GM19328 (cell line): ENCODE results near the gene TMEM254.
"Not testable (repeated sequence)": the region's sequence is repeated elsewhere in the genome, so short reads cannot be mapped to it uniquely, and the experiment has no call there.

Source experiments
- ATAC-seq: cut with Tn5 transposase; IDR thresholded peaks from one replicate; pipeline ENCODE4 v1.9.1; 2021; ENCODE audit warnings: mild to moderate bottlenecking, moderate library complexity; ENCODE audit not compliant: unreplicated experiment

Gene TMEM254

DNA sequence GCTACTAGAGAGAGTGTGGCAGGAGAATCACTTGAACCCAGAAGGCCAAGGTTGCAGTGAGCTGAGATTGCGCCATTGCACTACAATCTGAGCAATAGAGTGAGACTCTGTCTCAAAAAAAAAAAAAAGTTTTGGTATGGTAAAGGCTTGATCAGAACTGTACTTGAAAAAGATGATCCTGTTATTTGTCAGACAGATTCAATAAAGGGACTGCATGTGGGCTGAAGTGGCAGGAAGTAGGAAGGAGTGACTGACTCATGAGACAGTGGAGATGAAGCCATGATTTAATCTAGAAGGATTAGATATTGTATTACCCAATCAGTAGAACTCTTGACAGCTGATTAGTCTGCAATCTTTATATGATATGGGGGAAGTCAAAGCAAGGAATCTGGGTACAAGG, 2.7 kb upstream of the TMEM254 start:
- ATAC-seq = no peak

DNA sequence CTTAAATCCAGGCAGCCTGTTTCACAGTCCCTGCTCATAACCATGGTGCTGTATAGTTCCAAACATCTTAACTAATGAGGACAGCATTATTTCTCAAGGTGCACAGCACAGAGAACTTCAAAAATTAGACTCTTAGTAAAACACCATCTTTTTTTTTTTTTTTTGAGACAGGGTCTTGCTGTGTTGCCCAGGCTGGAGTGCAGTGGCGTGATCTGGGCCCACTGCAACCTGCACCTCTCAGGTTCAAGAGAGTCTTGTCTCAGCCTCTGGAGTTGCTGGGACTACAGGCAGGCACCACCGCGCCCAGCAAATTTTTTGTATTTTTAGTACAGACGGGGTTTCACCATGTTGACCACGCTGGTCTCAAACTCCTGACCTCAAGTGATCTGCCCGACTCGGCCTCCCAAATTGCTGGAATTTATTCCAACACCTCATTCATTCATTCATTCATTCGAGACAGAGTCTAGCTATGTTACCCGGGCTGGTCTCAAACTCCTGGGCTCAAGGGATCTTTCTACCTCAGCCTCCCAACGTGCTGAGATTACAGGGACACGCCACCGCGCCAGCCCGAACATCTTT, 507 bp upstream of the TMEM254 start:
- ATAC-seq = no peak

- ATAC-seq = no peak
Measured at GRCh38 chr10:80079312-80079719, 851 bp downstream of the TMEM254 start.

GRCh38 chr10:80081026-80081425, 2.6 kb downstream of the TMEM254 start:
- no peak for ATAC-seq

- ATAC-seq = no peak
Measured at GRCh38 chr10:80081801-80082750, 3.6 kb downstream of the TMEM254 start.

DNA sequence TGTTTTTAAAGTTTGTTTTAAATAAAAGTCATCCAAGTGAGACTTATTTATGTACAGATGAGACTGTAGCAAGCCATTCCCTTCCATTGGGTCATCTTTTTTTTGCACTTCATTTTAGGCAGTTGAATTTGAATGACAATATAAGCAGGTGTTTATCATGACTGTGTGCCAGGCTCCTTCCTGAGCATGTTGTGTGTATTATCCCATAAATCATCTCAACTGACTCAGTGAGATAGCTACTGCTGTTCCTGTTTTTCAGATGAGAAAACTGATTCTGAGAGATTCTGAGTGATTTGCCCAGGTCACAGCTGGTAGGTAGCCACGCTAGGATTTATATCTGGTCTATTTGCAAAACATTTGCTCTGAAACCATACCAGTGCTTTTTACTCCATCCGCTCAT, 11.7 kb downstream of the TMEM254 start:
- ATAC-seq = no peak

DNA sequence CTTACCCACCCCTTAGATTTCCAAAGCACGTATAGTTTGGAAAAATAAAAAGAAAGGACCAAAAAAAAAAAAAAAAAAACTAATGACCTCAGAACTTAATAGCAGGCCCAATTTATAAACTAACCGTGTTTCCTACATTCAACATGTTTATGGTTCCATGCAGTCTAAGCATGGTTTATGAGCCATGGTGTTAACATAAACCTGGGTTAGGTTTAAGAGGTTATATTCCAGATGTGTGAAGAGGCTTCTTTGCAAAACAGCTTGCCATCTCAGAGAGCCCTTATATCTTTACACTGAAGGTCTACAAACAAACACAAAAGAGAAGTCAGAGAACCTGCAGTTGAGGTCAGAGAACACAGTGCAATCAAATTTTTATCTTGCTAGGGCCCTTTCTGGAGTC, 15.8 kb downstream of the TMEM254 start:
- no peak for ATAC-seq

DNA sequence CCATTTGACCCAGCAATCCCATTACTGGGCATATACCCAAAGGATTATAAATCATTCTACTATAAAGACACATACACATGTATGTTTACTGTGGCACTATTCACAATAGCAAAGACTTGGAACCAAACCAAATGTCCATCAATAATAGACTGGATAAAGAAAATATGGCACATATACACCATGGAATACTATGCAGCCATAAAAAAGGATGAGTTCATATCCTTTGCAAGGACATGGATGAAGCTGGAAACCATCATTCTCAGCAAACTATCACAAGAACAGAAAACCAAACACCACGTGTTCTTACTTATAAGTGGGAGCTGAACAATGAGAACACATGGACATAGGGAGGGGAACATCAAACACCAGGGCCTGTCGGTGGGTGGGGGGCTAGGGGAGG, 19.8 kb downstream of the TMEM254 start:
- not testable (repeated sequence) for ATAC-seq

GRCh38 chr10:80099295-80099694, 20.8 kb downstream of the TMEM254 start:
- not testable (repeated sequence) for ATAC-seq

- ATAC-seq = no peak
Measured at GRCh38 chr10:80100116-80100515, 21.7 kb downstream of the TMEM254 start.

DNA sequence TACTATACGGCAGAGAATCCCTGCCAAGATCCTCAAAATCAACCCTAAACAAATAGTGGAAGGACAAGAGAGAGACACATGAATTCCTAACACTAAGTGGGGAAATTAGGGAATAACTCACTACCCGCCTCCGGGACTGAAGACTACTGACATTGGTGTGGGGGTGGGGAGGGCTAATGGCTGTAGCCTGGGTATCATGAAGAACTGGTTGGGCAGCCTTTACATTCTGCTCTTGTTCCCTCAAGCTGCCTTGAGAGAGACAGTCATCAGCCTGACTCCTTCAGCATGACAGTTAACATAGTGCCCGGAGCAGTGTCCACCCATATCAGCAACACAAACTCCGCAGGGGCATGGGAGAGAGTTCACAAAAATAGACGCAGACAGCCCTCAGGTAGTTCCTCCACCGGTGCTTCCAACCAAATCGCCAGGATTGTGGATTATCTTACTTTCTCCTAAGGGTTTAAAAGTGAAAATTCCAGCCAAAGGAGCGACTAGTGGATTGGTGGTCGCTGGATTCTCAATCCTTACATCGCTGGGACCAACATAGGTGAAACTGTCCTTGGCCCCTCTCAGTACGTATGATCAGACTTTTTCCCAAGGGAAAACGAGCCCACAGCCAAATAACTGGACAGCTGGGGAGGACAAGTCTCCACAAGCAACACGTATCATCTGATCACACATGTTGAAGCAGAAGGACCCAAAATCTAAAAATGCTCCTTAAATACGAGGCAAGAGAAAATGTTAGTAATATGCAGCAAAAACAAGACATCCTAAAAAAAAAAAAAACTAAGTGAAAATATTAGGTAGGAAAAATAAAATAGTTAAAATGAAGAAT, 22.6 kb downstream of the TMEM254 start:
- no peak for ATAC-seq

- ATAC-seq = no peak
Measured at GRCh38 chr10:80104066-80104926, 25.8 kb downstream of the TMEM254 start.

- no peak for ATAC-seq
Measured at GRCh38 chr10:80108576-80109239, 30.2 kb downstream of the TMEM254 start.

DNA sequence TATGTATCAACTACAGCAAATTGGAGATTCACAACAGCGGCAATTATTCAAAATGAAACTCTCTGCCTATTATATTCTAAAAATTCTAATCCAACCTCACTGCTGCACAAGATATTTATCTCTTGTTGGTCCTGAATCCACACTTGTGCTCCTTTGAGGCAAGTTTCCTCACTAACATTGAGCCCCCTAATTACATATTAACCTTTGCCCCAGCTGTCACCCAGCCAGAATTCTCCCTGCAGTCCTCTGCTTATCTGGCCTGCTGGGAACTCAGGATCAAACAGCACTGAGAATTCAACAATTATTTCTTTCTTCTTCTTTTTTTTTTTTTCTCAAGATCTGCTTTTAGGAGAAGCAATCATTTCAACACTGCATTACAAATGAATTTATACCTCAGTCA, 32.5 kb downstream of the TMEM254 start:
- ATAC-seq = no peak

DNA sequence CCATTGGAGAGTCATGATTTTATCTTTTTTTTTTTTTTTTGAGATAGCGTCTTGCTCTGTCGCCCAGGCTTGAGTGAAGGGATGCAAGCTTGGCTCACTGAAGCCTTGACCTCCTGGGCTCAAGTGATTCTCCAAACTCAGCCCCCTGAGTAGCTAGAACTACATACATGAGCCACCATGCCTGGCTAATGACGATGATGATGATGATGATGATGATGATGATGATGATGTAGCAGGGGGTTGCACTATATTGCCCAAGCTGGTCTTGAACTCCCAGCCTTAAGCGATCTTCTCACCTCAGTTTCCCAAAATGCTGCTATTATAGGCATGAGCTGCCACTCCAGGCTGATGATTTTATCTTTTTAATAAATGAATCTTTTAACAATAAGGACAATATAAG, 40.2 kb downstream of the TMEM254 start:
- no peak for ATAC-seq

- no peak for ATAC-seq
Measured at GRCh38 chr10:80122110-80122710, 43.7 kb downstream of the TMEM254 start.

- no peak for ATAC-seq
Measured at GRCh38 chr10:80122746-80123145, 44.3 kb downstream of the TMEM254 start.

- ATAC-seq = no peak
Measured at GRCh38 chr10:80126876-80127275, 48.4 kb downstream of the TMEM254 start.

DNA sequence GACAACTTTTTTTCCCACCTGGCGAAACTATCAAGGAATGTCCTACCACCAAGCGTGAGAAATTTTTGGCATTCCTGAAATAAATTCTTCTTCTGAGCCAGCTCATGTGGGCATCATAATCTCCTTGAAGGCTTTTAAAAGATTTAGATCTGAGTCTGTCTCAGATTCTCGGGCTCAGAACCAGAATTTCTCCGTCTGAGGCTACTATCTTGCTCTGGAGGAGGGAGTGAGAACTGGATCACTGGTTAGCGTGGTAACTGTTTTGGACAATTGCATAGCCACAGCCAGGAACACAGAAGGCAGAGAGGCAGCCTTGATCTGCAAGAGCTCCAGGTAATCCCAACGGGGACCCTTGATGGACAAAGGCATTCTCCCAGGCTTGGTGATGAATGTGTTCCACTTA, 53.0 kb downstream of the TMEM254 start:
- ATAC-seq = no peak
